Suprapubic skin (tissue), 4 donors: ENCODE results near the gene PTCHD1. TPM values are rescaled to one million over a fixed set of nuclear protein-coding genes. Genes with fewer than 3 reads are reported as not detected.

ENCODE experiments used
- DNase-seq, 2 donors: peaks; one replicate each; pipeline ENCODE4 v3.0.0-alpha.2; 2019; ENCODE audit warnings: low spot score in 2 of 2
- H3K27ac ChIP-seq: fragments of 200-600 bp; sonication (generic); one replicate; pipeline ENCODE4 v1.5.1; 2019
- H3K27me3 ChIP-seq: fragments of 200-600 bp; sonication (generic); one replicate; pipeline ENCODE4 v1.5.1; 2019
- H3K36me3 ChIP-seq: fragments of 200-600 bp; sonication (generic); one replicate; pipeline ENCODE4 v1.5.1; 2019
- H3K4me1 ChIP-seq: fragments of 200-600 bp; sonication (generic); one replicate; pipeline ENCODE4 v1.5.1; 2019
- H3K4me3 ChIP-seq: fragments of 200-600 bp; sonication (generic); one replicate; pipeline ENCODE4 v1.5.1; 2019; ENCODE audit warnings: mild to moderate bottlenecking
- H3K9me3 ChIP-seq: fragments of 200-600 bp; sonication (generic); one replicate; pipeline ENCODE4 v1.5.1; 2019
- CTCF ChIP-seq, 2 donors: fragments of 200-600 bp in 1 of 2; fragments of 450-650 bp in 1 of 2; sonication (generic) in 1 of 2; IDR thresholded peaks; one replicate each; pipeline ENCODE4 v1.5.1; 2016 to 2019; ENCODE audit warnings: antibody characterized with exemption in 2 of 2, mild to moderate bottlenecking in 1 of 2, moderate library complexity in 1 of 2
- EP300 ChIP-seq: sonication (generic); formaldehyde crosslinking; IDR thresholded peaks from one replicate; pipeline ENCODE4 v1.6.1; 2017; ENCODE audit warnings: antibody characterized with exemption
- POLR2A ChIP-seq, 2 donors: fragments of 450-650 bp; IDR thresholded peaks; one replicate each; pipeline ENCODE4 v1.6.1; 2017; ENCODE audit warnings: antibody characterized with exemption in 2 of 2, mild to moderate bottlenecking in 2 of 2, moderate library complexity in 2 of 2
- POLR2AphosphoS5 ChIP-seq, 3 donors: sonication (generic); formaldehyde crosslinking; IDR thresholded peaks; one replicate each; pipeline ENCODE4 v1.6.1; 2017; ENCODE audit warnings: antibody characterized with exemption in 3 of 3
- WGBS: methylation state at CpG from one replicate; pipeline ENCODE4 v1.1.5; 2018; 5-methylcytosine and 5-hydroxymethylcytosine counted together
- total RNA-seq, 4 donors: library from RNA; depleted of rRNA; stranded (reverse); fragments of >200 nt; gene quantifications; one replicate each; pipeline ENCODE4 v1.1.0, GENCODE V29; 2016

PTCHD1 gene
- total RNA-seq, 4 donors from 2014 or later: 0.13 to 0.32 (median 0.26) TPM; not detected in 1

- Histone ChIP-seq H3K4me3 (no peak overlapping the region), H3K27ac (no peak overlapping the region), H3K27me3 (peaks cover under 1% of the 10 kb centered on the region), H3K4me1 (peaks cover 3% of the 10 kb centered on the region), H3K9me3 (no peaks in the 10 kb centered on the region), H3K36me3 (no peaks in the 10 kb centered on the region)
- TF ChIP-seq POLR2A (IDR thresholded peaks at IDR 0.05): no peak
- TF ChIP-seq CTCF (IDR thresholded peaks at IDR 0.05): no peak
- no peak for TF ChIP-seq POLR2AphosphoS5 (IDR thresholded peaks at IDR 0.05)
- no peak for TF ChIP-seq EP300
- WGBS: 44% methylated on average over 2 of the region's 2 CpGs
- no peak for DNase-seq
Observed at GRCh38 chrX:23327104-23327503, 7.5 kb upstream of the PTCHD1 start.

- Histone ChIP-seq H3K4me1 (peaks cover 34% of the 10 kb centered on the region), H3K27ac (no peak overlapping the region), H3K9me3 (no peaks in the 10 kb centered on the region), H3K4me3 (no peak overlapping the region), H3K27me3 (peaks cover 41% of the 10 kb centered on the region), H3K36me3 (no peaks in the 10 kb centered on the region)
- WGBS: 38% methylated on average over 11 of the region's 11 CpGs
- no peak for TF ChIP-seq CTCF (IDR thresholded peaks at IDR 0.05)
- TF ChIP-seq POLR2AphosphoS5 (IDR thresholded peaks at IDR 0.05): no peak
- no peak for TF ChIP-seq EP300
- TF ChIP-seq POLR2A (IDR thresholded peaks at IDR 0.05): no peak
- no peak for DNase-seq
Observed at GRCh38 chrX:23331701-23332100, 2.9 kb upstream of the PTCHD1 start.

GRCh38 chrX:23332101-23332887 is 2.4 kb upstream of the PTCHD1 start:
- Histone ChIP-seq H3K9me3 (no peaks in the 10 kb centered on the region), H3K4me1 (peaks cover 34% of the 10 kb centered on the region), H3K36me3 (no peaks in the 10 kb centered on the region), H3K4me3 (peak overlapping the region; percentile 46), H3K27ac (no peak overlapping the region), H3K27me3 (peaks cover 41% of the 10 kb centered on the region)
- TF ChIP-seq POLR2A (IDR thresholded peaks at IDR 0.05) (no peak), POLR2AphosphoS5 (IDR thresholded peaks at IDR 0.05) (no peak), EP300 (no peak), CTCF (IDR thresholded peaks at IDR 0.05) (no peak)
- no peak for DNase-seq
- 22% methylated on average over 39 of the region's 42 CpGs for WGBS

GRCh38 chrX:23332888-23333821 is 1.5 kb upstream of the PTCHD1 start:
- H3K27ac ChIP-seq: no peak overlapping the region
- H3K4me1 ChIP-seq: peaks cover 34% of the 10 kb centered on the region
- peak overlapping the region; percentile 46 for H3K4me3 ChIP-seq
- 37% methylated on average over 36 of the region's 75 CpGs for WGBS
- no peaks in the 10 kb centered on the region for H3K9me3 ChIP-seq
- TF ChIP-seq EP300 (no peak), CTCF (IDR thresholded peaks at IDR 0.05) (no peak), POLR2A (IDR thresholded peaks at IDR 0.05) (no peak), POLR2AphosphoS5 (IDR thresholded peaks at IDR 0.05) (no peak)
- DNase-seq: no peak
- H3K36me3 ChIP-seq: no peaks in the 10 kb centered on the region
- H3K27me3 ChIP-seq: peaks cover 41% of the 10 kb centered on the region
